C4-2B (cell line): Measurements from ENCODE around the gene INAVA.

Experiments
- H3K27ac ChIP-seq: fragments of 450-650 bp; 2 replicates; pipeline ENCODE4 v1.5.1; 2017
- ZFX ChIP-seq: fragments of 450-650 bp; IDR thresholded peaks from 2 replicates; pipeline ENCODE4 v1.6.1; 2017
- TF ChIP-seq, protein P1 (sequence below): fragments of 450-650 bp; conservative IDR thresholded peaks from 2 replicates; pipeline ENCODE4 v1.5.1; 2017; ENCODE audit warnings: mild to moderate bottlenecking

Gene INAVA

DNA sequence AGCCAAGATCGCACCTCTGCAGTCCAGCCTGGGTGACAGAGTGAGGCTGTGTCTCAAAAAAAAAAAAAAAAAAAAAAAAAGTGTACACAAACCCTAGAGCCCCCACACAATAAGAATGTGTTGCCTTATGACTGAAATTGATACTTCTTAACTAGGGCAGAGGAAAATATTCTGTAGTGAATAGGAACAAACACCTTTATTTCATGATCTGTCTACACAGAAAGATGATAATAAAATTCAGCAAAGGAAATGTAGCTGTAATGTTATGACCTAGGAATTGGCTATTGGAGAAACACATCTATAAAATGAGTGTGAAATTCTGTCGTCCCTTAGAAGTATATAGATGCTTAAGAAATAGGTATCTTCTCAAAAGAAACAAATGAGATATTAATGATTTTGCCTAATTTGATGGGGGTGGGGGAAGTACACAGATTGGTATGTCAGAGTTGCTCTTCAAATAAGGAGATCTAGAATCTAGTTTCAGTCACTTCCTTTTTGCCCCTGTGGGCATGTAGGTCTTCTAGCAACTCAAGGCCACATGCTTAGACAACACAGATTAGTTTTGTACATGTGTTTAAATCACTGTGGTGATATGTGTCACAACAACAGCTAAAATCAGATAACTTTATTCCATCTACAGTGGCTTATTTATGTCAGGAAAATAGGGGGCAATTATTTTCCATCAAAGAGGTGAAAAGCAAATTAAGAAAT, 32.6 kb upstream of the INAVA start:
- H3K27ac ChIP-seq: no peak overlapping the region
- no peak for TF ChIP-seq ZFX
- TF ChIP-seq, protein P1, sequence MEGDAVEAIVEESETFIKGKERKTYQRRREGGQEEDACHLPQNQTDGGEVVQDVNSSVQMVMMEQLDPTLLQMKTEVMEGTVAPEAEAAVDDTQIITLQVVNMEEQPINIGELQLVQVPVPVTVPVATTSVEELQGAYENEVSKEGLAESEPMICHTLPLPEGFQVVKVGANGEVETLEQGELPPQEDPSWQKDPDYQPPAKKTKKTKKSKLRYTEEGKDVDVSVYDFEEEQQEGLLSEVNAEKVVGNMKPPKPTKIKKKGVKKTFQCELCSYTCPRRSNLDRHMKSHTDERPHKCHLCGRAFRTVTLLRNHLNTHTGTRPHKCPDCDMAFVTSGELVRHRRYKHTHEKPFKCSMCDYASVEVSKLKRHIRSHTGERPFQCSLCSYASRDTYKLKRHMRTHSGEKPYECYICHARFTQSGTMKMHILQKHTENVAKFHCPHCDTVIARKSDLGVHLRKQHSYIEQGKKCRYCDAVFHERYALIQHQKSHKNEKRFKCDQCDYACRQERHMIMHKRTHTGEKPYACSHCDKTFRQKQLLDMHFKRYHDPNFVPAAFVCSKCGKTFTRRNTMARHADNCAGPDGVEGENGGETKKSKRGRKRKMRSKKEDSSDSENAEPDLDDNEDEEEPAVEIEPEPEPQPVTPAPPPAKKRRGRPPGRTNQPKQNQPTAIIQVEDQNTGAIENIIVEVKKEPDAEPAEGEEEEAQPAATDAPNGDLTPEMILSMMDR: no peak

DNA sequence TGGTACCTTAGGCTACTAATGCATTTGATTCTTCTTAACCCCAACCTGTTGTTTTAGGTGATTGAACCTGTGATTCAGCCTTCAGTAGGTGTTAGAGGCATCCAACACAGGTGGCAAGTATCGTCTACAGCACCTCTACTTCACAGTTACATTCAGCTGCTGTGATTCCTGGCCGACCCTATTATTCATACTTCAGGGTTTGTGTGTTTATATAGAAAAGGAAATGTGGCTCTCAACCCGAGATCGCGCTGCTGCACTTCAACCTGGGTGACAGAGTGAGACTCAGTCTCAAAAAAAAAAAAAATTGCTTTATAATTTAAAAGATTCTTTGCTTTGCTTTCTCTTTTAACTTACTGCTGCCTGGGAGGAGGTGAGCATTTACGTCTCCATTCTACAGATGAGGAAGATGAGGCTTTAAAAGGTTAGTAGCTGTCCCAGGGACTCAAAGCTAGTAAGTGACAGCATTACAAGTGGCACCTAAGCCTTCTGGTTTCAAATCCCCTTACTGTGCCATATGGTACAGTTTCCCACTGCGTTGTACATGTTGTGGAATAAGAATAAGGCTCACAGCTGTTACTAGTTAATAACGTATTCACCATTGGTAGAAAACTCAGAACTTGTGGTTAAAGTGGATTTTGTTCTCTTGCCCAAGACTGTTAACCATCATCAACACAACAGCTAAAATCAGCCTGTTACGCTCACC, 31.8 kb upstream of the INAVA start:
- no peak for TF ChIP-seq ZFX
- TF ChIP-seq, protein P1: no peak
- H3K27ac ChIP-seq: no peak overlapping the region

DNA sequence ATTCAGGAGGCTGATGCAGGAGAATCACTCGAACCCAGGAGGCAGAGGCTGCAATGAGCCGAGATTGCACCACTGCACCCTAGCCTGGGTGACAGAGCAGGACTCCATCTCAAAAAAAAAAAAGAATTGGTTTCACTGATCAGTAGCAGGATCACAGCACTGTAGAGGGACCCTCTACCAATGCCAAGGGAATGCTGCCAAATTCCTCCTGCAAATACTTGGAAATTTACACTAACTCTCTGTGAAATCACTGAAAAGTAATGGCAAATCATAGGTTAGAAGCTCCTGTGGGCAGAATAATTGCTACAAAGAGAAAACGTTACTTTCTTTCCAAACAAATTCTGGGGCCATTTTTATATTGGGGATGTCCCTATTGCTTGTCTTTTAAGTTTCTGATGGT, 28.6 kb upstream of the INAVA start:
- no peak overlapping the region for H3K27ac ChIP-seq
- TF ChIP-seq, protein P1: no peak
- no peak for TF ChIP-seq ZFX

DNA sequence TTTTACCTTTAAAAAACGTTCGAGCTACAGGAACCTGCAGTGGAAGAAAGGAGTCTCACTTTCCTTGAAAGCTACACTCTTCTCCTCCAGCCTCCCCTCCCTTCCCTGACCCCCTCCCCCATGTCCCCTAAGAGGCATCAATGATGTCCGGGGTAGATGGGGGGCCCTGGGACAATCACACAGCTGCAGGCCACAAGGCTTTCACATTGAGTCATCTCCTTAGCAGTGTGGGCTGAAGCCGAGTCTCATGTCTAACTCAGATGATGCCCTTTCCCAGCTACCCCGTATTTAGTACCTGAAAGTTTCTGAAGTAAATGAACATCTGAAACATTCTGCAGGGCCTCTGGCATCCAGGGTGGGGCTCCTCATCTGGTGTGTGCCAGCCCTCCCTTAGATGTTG, 28.2 kb upstream of the INAVA start:
- H3K27ac ChIP-seq: no peak overlapping the region
- no peak for TF ChIP-seq ZFX
- TF ChIP-seq, protein P1: no peak

DNA sequence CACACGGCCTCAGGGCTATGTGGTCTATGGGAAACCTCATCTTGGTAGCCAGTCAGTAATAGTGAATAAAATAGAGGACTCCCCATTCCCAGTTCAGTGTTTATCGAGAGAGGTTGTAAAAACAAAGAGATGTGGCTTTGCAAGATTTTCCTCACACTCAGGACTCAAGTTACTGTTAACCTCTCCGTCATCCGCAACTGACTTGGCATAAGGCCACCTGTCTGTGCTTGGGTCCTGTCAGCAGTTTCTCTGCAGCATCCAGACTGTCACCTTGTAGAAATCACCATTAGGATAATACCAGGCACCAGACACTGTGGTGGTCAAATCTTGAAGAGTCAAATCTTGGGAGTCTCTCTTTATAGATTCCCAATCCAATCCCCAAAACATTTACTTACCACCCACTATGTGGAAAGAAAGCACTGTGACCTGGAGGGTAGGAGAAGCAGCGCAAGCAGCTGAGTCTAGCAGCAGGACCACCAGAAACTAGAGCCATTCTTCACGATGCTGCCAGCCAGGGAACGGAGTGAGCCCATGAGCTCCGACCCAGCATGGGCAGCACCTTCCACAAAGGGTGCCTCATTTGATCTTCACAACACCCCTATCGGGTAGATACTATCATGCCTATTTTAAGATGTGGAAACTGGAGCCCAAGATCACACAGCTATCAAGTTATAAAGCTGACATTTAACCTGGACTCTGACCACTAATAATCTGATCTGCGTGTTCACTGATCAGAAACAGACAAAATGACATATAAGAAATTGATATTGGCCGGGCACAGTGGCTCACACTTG, 27.5 kb upstream of the INAVA start:
- no peak overlapping the region for H3K27ac ChIP-seq
- TF ChIP-seq, protein P1: no peak
- TF ChIP-seq ZFX: no peak

DNA sequence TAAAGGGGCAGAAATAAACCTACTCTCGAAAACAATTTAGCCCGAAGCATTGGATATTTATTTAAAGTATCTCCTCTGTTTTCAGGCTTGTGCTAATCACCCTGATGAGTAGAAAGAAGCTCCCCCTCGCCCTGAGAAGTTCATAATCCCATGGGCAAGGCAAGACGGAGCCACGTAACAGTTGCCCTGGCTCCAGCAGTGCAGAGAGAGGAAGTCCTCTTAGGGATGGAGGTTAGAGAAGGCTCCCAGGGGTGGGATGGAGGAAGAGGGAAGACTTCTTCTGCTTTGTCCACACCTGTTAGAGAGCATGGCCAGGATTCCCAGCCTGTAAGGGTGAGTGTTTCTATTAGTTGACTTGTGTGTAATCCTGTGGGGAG, 25.3 kb upstream of the INAVA start:
- TF ChIP-seq ZFX: no peak
- TF ChIP-seq, protein P1: no peak
- H3K27ac ChIP-seq: no peak overlapping the region
